HG02870 (cell line): ENCODE measurements around the gene ERFE.

Experiments used
- ATAC-seq: cut with Tn5 transposase; IDR thresholded peaks from one replicate; pipeline ENCODE4 v1.9.1; 2021; ENCODE audit warnings: mild to moderate bottlenecking, moderate library complexity; ENCODE audit not compliant: unreplicated experiment

The ERFE gene

GRCh38 chr2:238125127-238125885 lies 33.5 kb upstream of the ERFE start:
- ATAC-seq = no peak

GRCh38 chr2:238126338-238126737 lies 32.4 kb upstream of the ERFE start:
- ATAC-seq = no peak

- no peak for ATAC-seq
Measured at GRCh38 chr2:238126775-238127164, 32.0 kb upstream of the ERFE start.

GRCh38 chr2:238127165-238128060 lies 31.4 kb upstream of the ERFE start:
- no peak for ATAC-seq

GRCh38 chr2:238128061-238128440 lies 30.7 kb upstream of the ERFE start:
- ATAC-seq = no peak

- ATAC-seq = no peak
Measured at GRCh38 chr2:238128534-238129001, 30.2 kb upstream of the ERFE start.

- no peak for ATAC-seq
Measured at GRCh38 chr2:238129166-238130010, 29.4 kb upstream of the ERFE start.

GRCh38 chr2:238130111-238130695 lies 28.6 kb upstream of the ERFE start:
- ATAC-seq = no peak

GRCh38 chr2:238130696-238131628 lies 27.8 kb upstream of the ERFE start:
- no peak for ATAC-seq

- ATAC-seq = no peak
Measured at GRCh38 chr2:238131761-238132462, 26.9 kb upstream of the ERFE start.

- ATAC-seq = no peak
Measured at GRCh38 chr2:238132463-238133450, 26.0 kb upstream of the ERFE start.

GRCh38 chr2:238133499-238134392 lies 25.0 kb upstream of the ERFE start:
- ATAC-seq = no peak

GRCh38 chr2:238134393-238134785 lies 24.4 kb upstream of the ERFE start:
- no peak for ATAC-seq

- ATAC-seq = no peak
Measured at GRCh38 chr2:238135601-238136150, 23.1 kb upstream of the ERFE start.

- no peak for ATAC-seq
Measured at GRCh38 chr2:238136820-238137537, 21.8 kb upstream of the ERFE start.

- ATAC-seq = no peak
Measured at GRCh38 chr2:238137885-238138284, 20.9 kb upstream of the ERFE start.
